Right lobe of liver (tissue), 6 donors: ENCODE data around the gene ARFIP1. TPM values are rescaled to one million over a fixed set of nuclear protein-coding genes. Genes with fewer than 3 reads are reported as not detected.
"Not testable (repeated sequence)": the region's sequence is repeated elsewhere in the genome, so short reads cannot be mapped to it uniquely, and the experiment has no call there.

ENCODE experiments used
- ATAC-seq, 4 donors: fragments of 200-7000 bp; cut with Tn5 transposase; one replicate each; pipeline ENCODE4 v1.9.1; 2020; ENCODE audit warnings: mild to moderate bottlenecking in 4 of 4, moderate library complexity in 4 of 4
- DNase-seq, 3 donors: peaks; one replicate each; pipeline ENCODE4 v3.0.0-alpha.2; 2020
- H3K27ac ChIP-seq, 3 donors: fragments of 200-600 bp; one replicate each; pipeline ENCODE4 v1.8.0; 2022
- H3K27me3 ChIP-seq, 2 donors: fragments of 200-600 bp; one replicate each; pipeline ENCODE4 v1.8.0; 2022
- H3K36me3 ChIP-seq, 4 donors: fragments of 200-600 bp; sonication (generic) in 1 of 4; one replicate each; pipeline versions ENCODE4 v1.5.1 to v1.8.0; 2017 to 2022; ENCODE audit warnings: control low read depth in 1 of 4
- H3K4me1 ChIP-seq, 4 donors: fragments of 200-600 bp; sonication (generic) in 1 of 4; one replicate each; pipeline versions ENCODE4 v1.5.1 to v1.8.0; 2017 to 2022; ENCODE audit warnings: control low read depth in 1 of 4
- H3K4me3 ChIP-seq, 3 donors: fragments of 200-600 bp; one replicate each; pipeline ENCODE4 v1.8.0; 2022
- H3K9me3 ChIP-seq, 4 donors: fragments of 200-600 bp; sonication (generic) in 1 of 4; one replicate each; pipeline versions ENCODE4 v1.5.1 to v1.8.0; 2017 to 2022; ENCODE audit warnings: control low read depth in 1 of 4
- CTCF ChIP-seq, 4 donors: fragments of 200-600 bp in 3 of 4; fragments of 450-650 bp in 1 of 4; IDR thresholded peaks; one replicate each; pipeline versions ENCODE4 v1.5.1 to v1.8.0; 2016 to 2022; ENCODE audit warnings: antibody characterized with exemption in 4 of 4, mild to moderate bottlenecking in 2 of 4
- POLR2A ChIP-seq: fragments of 450-650 bp; IDR thresholded peaks from one replicate; pipeline ENCODE4 v1.6.1; 2017; ENCODE audit warnings: antibody characterized with exemption, mild to moderate bottlenecking
- WGBS: methylation state at CpG from one replicate; pipeline ENCODE4 v1.1.6; 2018; ENCODE audit warnings: low coverage, low lambda C conversion rate; ENCODE audit not compliant: insufficient coverage; ENCODE audit errors: missing lambda C conversion rate; 5-methylcytosine and 5-hydroxymethylcytosine counted together
- intact Hi-C, 2 donors: fragments of 100-400 bp; cut with DNase I; formaldehyde crosslinking; loops; one replicate each; pipeline versions ENCODE4 v1.11.2 to v1.14.1; 2022
- total RNA-seq, 6 experiments: library from RNA; depleted of rRNA in 2 of 6; stranded (reverse); fragments of >200 nt in 2 of 6; fragmentation: NEBNext Ultra II Directional in 3 of 6; extraction: Animal tissue kit (Norgen Biotek cat#: 25700) in 3 of 6; gene quantifications; one replicate each; pipeline versions ENCODE4 v1.1.0 to v1.2.4, GENCODE V29; 2016 to 2023
- donor health status: DM: no; HTN: yes; CAD: no.
- donor health status: DM: no; HTN: no; CAD: no.
- donor health status: DM: no; HTN: no; CAD: no.
- donor health status: DM: no; HTN: yes; CAD: no.
- donor health status: DM: no; HTN: yes; CAD: no.

ARFIP1 gene
- total RNA-seq, 6 experiments from 2014 or later: 9.1 to 19.9 (median 14.1) TPM

- no peak overlapping the region for H3K27ac ChIP-seq
- ATAC-seq: no peak
- intact Hi-C loops: no loop called here
- H3K9me3 ChIP-seq: no peaks in the 10 kb centered on the region
- no peak overlapping the region for H3K4me3 ChIP-seq
- no peak for TF ChIP-seq POLR2A
- no peak for TF ChIP-seq CTCF (IDR thresholded peaks at IDR 0.05)
- no peak for DNase-seq
- no peaks in the 10 kb centered on the region for H3K4me1 ChIP-seq
- WGBS: 79% methylated on average over 2 of the region's 2 CpGs
- H3K27me3 ChIP-seq: no peaks in the 10 kb centered on the region
- peaks cover 0 to 8% (median 4%) of the 10 kb centered on the region in 4 donors for H3K36me3 ChIP-seq
These were observed 113.2 kb downstream of the ARFIP1 start for GRCh38 chr4:152892974-152893373.

- ATAC-seq (no peak), DNase-seq (no peak)
- no peak overlapping the region for H3K27ac ChIP-seq
- no peak overlapping the region for H3K4me3 ChIP-seq
- TF ChIP-seq CTCF (IDR thresholded peaks at IDR 0.05) (no peak), POLR2A (no peak)
- H3K27me3 ChIP-seq: no peaks in the 10 kb centered on the region
- peaks cover 0 to 7% (median 0%) of the 10 kb centered on the region in 4 donors for H3K36me3 ChIP-seq
- intact Hi-C loops: no loop called here
- 100% methylated on average over 1 of the region's 1 CpG for WGBS
- H3K4me1 ChIP-seq: no peaks in the 10 kb centered on the region
- H3K9me3 ChIP-seq: no peaks in the 10 kb centered on the region
These were observed 114.9 kb downstream of the ARFIP1 start for GRCh38 chr4:152894673-152895072.

GRCh38 chr4:152896811-152897210, 117.1 kb downstream of the ARFIP1 start:
- no peak overlapping the region for H3K27ac ChIP-seq
- intact Hi-C loops: no loop called here
- peaks cover 0 to 4% (median 0%) of the 10 kb centered on the region in 4 donors for H3K36me3 ChIP-seq
- TF ChIP-seq CTCF (IDR thresholded peaks at IDR 0.05) (no peak), POLR2A (no peak)
- ATAC-seq (no peak), DNase-seq (no peak)
- no peak overlapping the region for H3K4me3 ChIP-seq
- no peaks in the 10 kb centered on the region for H3K27me3 ChIP-seq
- no peaks in the 10 kb centered on the region for H3K4me1 ChIP-seq
- whole genome bisulfite sequencing: 34% methylated on average over 1 of the region's 1 CpG
- no peaks in the 10 kb centered on the region for H3K9me3 ChIP-seq

GRCh38 chr4:152898133-152898532, 118.4 kb downstream of the ARFIP1 start:
- H3K27me3 ChIP-seq, H3K4me3 ChIP-seq, H3K36me3 ChIP-seq, H3K9me3 ChIP-seq, H3K4me1 ChIP-seq, DNase-seq, ATAC-seq, intact Hi-C loops, H3K27ac ChIP-seq: not testable (repeated sequence)
- WGBS: 94% methylated on average over 6 of the region's 6 CpGs

GRCh38 chr4:152898606-152899005, 118.9 kb downstream of the ARFIP1 start:
- ATAC-seq: no peak
- H3K36me3 ChIP-seq: no peaks in the 10 kb centered on the region
- H3K9me3 ChIP-seq: no peaks in the 10 kb centered on the region
- no peaks in the 10 kb centered on the region for H3K4me1 ChIP-seq
- no peak overlapping the region for H3K27ac ChIP-seq
- H3K4me3 ChIP-seq: no peak overlapping the region
- intact Hi-C loops: no loop called here
- no peaks in the 10 kb centered on the region for H3K27me3 ChIP-seq
- no peak for DNase-seq
- TF ChIP-seq POLR2A (no peak), CTCF (IDR thresholded peaks at IDR 0.05) (no peak)
